HepG2 (cell line): ENCODE data around the gene METTL23. TPM values are rescaled to one million over a fixed set of nuclear protein-coding genes. Genes with fewer than 3 reads are reported as not detected.
A peak's percentile ranks its signal among the peaks of the same experiment; 100 is the strongest.

Experiments
- BHLHE40 ChIP-seq: IDR thresholded peaks from 2 replicates; pipeline ENCODE4 v1.6.1; 2011; ENCODE audit warnings: low read length, improper control_type of control experiment
- FOXA1 ChIP-seq, 2 experiments: fragments of 450-650 bp in 1 of 2; sonication (generic) in 1 of 2; formaldehyde crosslinking in 1 of 2; IDR thresholded peaks; 2 replicates each; pipeline versions ENCODE4 v1.4.0 to v1.6.1; 2016 to 2020; ENCODE audit warnings: missing genetic modification reagents in 1 of 2
- HHEX ChIP-seq: IDR thresholded peaks from 2 replicates; pipeline ENCODE4 v1.6.1; 2016; ENCODE audit warnings: control low read depth
- KLF9 ChIP-seq: IDR thresholded peaks from 2 replicates; pipeline ENCODE4 v1.6.1; 2016; ENCODE audit warnings: low read depth
- MYC ChIP-seq: sonication (generic); formaldehyde crosslinking; IDR thresholded peaks from 2 replicates; pipeline ENCODE4 v1.9.0; 2021; ENCODE audit warnings: missing genetic modification reagents, borderline replicate concordance
- RBM39 ChIP-seq: fragments of 200-400 bp; formaldehyde crosslinking; IDR thresholded peaks from one replicate; pipeline ENCODE4 v1.6.1; 2018; ENCODE audit warnings: antibody characterized with exemption, mild to moderate bottlenecking, low read depth, low read length; ENCODE audit not compliant: poor library complexity, severe bottlenecking
- SRF ChIP-seq: IDR thresholded peaks from 2 replicates; pipeline ENCODE4 v1.6.1; 2011; ENCODE audit warnings: mild to moderate bottlenecking, low read depth, low read length, moderate library complexity
- TARDBP ChIP-seq: sonication (generic); formaldehyde crosslinking; IDR thresholded peaks from 2 replicates; pipeline ENCODE4 v1.8.0; 2022; ENCODE audit warnings: mild to moderate bottlenecking, missing genetic modification reagents
- ZBTB7A ChIP-seq: sonication (generic); formaldehyde crosslinking; IDR thresholded peaks from 2 replicates; pipeline ENCODE4 v1.8.0; 2022; ENCODE audit warnings: mild to moderate bottlenecking, missing genetic modification reagents
- ZNF160 ChIP-seq: sonication (generic); formaldehyde crosslinking; IDR thresholded peaks from 2 replicates; pipeline ENCODE4 v1.8.0; 2022; ENCODE audit warnings: mild to moderate bottlenecking, inconsistent platforms, missing genetic modification reagents
- ZNF235 ChIP-seq: sonication (generic); formaldehyde crosslinking; IDR thresholded peaks from 2 replicates; pipeline ENCODE4 v1.8.1; 2023; ENCODE audit warnings: mild to moderate bottlenecking, missing genetic modification reagents, borderline replicate concordance
- ZNF256 ChIP-seq: sonication (generic); formaldehyde crosslinking; conservative IDR thresholded peaks from 2 replicates; pipeline ENCODE4 v1.4.0; 2020; ENCODE audit warnings: missing genetic modification reagents
- ZNF329 ChIP-seq: sonication (generic); formaldehyde crosslinking; IDR thresholded peaks from 2 replicates; pipeline ENCODE4 v1.9.0; 2021; ENCODE audit warnings: low read depth, mild to moderate bottlenecking, missing genetic modification reagents
- ZNF430 ChIP-seq: sonication (generic); formaldehyde crosslinking; IDR thresholded peaks from 2 replicates; pipeline ENCODE4 v1.9.0; 2021; ENCODE audit warnings: mild to moderate bottlenecking, missing genetic modification reagents
- ZNF567 ChIP-seq: sonication (generic); formaldehyde crosslinking; IDR thresholded peaks from 2 replicates; pipeline ENCODE4 v1.8.1; 2023; ENCODE audit warnings: mild to moderate bottlenecking, missing genetic modification reagents, borderline replicate concordance
- ZNF761 ChIP-seq: sonication (generic); formaldehyde crosslinking; conservative IDR thresholded peaks from 2 replicates; pipeline ENCODE4 v1.4.0; 2020; ENCODE audit warnings: mild to moderate bottlenecking, missing genetic modification reagents
- ZNF790 ChIP-seq: sonication (generic); formaldehyde crosslinking; IDR thresholded peaks from 2 replicates; pipeline ENCODE4 v1.8.0; 2022; ENCODE audit warnings: missing genetic modification reagents, mild to moderate bottlenecking, borderline replicate concordance
- polyA plus RNA-seq, 8 experiments: library from polyadenylated mRNA; depleted of rRNA in 3 of 8; stranded (reverse) in 7 of 8; unstranded in 1 of 8; fragments of >200 nt; fragmentation: Illumina TruSeq in 4 of 8; extraction: Trizol in 4 of 8; gene quantifications; 2 replicates each; pipeline versions ENCODE4 v1.2.1 to v1.2.3, GENCODE V29; 2011 to 2016; ENCODE audit warnings: low read depth in 4 of 8, missing spikeins in 1 of 8, mixed read lengths in 1 of 8; ENCODE audit not compliant: insufficient read depth in 1 of 8
- total RNA-seq, 5 experiments: library from RNA; depleted of rRNA; stranded (reverse); fragments of >200 nt; fragmentation: Illumina TruSeq; extraction: Trizol; gene quantifications; 2 replicates each; pipeline ENCODE4 v1.2.3, GENCODE V29; 2016; ENCODE audit warnings: low read depth in 1 of 5
- TF ChIP-seq, protein P1 (sequence below): IDR thresholded peaks from 2 replicates; pipeline ENCODE4 v1.6.1; 2012; ENCODE audit warnings: low read depth, low read length, improper control_type of control experiment
- TF ChIP-seq, protein P2 (sequence below): sonication (generic); formaldehyde crosslinking; IDR thresholded peaks from 2 replicates; pipeline ENCODE4 v1.4.0; 2020; ENCODE audit warnings: missing genetic modification reagents
- TF ChIP-seq, protein P3 (sequence below): IDR thresholded peaks from 2 replicates; pipeline ENCODE4 v1.6.1; 2016; ENCODE audit warnings: missing compliant biosample characterization, missing genetic modification reagents, borderline replicate concordance
- TF ChIP-seq, protein P4 (sequence below): IDR thresholded peaks from 2 replicates; pipeline ENCODE4 v1.6.1; 2012; ENCODE audit warnings: low read length, improper control_type of control experiment

Gene METTL23
- total and polyA plus RNA-seq, 2 of the 13 experiments (the other 11 are each of a cell fraction or from before 2014, with no cell fraction given): 39.9 to 104 TPM

DNA sequence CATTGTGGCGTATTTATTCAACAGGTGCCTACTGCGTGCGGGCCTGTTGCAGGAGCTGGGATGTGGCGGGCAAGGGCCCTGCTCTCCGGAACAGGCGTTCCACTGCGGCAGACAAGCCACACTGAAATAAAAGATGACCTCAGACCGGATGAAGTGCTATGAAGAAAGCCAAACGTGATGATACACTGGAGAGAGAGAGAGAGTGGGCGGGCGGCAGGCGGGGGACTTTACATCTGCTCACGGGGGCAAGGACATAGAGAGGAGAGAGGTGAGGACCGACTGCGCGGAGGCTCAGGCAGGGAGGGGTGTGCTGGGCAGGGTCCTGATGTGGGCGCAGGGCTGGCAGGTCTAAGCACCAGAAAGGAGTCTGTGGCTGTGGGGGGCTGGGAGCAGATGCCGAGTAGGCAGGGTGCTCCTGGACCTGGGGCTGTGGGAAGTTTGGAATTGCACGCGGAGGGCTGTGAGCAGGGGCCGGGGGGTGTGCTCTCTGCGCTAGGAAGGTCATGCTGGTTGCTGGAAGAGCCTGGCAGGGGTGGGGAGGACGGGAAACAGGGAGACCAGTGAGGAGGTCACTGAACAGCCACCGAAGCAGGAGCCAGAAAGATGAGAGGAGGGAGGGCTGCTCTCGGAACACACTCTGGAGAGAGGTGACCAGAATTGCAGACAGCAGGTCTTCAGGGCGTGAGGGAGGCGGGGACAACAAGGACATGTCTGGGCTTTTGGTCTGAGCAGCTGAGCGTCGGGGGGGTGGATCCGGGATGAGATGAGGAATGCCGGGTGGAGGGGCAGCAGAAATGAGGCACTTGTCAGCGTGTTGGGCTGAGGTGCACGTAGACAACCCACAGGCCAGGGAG lies 25.8 kb upstream of the METTL23 start (continued):
- TF ChIP-seq, protein P1, sequence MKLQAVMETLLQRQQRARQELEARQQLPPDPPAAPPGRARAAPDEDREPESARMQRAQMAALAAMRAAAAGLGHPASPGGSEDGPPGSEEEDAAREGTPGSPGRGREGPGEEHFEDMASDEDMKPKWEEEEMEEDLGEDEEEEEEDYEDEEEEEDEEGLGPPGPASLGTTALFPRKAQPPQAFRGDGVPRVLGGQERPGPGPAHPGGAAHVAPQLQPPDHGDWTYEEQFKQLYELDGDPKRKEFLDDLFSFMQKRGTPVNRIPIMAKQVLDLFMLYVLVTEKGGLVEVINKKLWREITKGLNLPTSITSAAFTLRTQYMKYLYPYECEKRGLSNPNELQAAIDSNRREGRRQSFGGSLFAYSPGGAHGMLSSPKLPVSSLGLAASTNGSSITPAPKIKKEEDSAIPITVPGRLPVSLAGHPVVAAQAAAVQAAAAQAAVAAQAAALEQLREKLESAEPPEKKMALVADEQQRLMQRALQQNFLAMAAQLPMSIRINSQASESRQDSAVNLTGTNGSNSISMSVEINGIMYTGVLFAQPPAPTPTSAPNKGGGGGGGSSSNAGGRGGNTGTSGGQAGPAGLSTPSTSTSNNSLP: peak; percentile 69; the same call in 1 of the 2 replicates
- TF ChIP-seq, protein P2, sequence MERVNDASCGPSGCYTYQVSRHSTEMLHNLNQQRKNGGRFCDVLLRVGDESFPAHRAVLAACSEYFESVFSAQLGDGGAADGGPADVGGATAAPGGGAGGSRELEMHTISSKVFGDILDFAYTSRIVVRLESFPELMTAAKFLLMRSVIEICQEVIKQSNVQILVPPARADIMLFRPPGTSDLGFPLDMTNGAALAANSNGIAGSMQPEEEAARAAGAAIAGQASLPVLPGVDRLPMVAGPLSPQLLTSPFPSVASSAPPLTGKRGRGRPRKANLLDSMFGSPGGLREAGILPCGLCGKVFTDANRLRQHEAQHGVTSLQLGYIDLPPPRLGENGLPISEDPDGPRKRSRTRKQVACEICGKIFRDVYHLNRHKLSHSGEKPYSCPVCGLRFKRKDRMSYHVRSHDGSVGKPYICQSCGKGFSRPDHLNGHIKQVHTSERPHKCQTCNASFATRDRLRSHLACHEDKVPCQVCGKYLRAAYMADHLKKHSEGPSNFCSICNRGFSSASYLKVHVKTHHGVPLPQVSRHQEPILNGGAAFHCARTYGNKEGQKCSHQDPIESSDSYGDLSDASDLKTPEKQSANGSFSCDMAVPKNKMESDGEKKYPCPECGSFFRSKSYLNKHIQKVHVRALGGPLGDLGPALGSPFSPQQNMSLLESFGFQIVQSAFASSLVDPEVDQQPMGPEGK (CRISPR knock-in tag): peak; percentile 85
- TF ChIP-seq MYC: peak; percentile 60
- TF ChIP-seq ZBTB7A: peak; percentile 55; the same call in 1 of the 2 replicates
- TF ChIP-seq ZNF567 (CRISPR knock-in tag): peak; percentile 21; the same call in 1 of the 2 replicates
- 0 out of 2 replicates have a peak, but pooled peaks have one; percentile 73 for TF ChIP-seq KLF9 (CRISPR knock-in tag)
- TF ChIP-seq HHEX (CRISPR knock-in tag): no peak
- no peak for TF ChIP-seq FOXA1 (IDR thresholded peaks at IDR 0.05)
- TF ChIP-seq FOXA1 (CRISPR knock-in tag; IDR thresholded peaks at IDR 0.05): 0 out of 2 replicates have a peak, but pooled peaks have one; percentile 34
- TF ChIP-seq ZNF160 (CRISPR knock-in tag): peak; percentile 67
- no peak; the same call in 1 of the 2 replicates for TF ChIP-seq TARDBP
- no peak for TF ChIP-seq ZNF761
- TF ChIP-seq ZNF256 (CRISPR knock-in tag): no peak
- peak; percentile 67; the same call in 1 of the 2 replicates for TF ChIP-seq ZNF430 (CRISPR knock-in tag)
- TF ChIP-seq, protein P3, sequence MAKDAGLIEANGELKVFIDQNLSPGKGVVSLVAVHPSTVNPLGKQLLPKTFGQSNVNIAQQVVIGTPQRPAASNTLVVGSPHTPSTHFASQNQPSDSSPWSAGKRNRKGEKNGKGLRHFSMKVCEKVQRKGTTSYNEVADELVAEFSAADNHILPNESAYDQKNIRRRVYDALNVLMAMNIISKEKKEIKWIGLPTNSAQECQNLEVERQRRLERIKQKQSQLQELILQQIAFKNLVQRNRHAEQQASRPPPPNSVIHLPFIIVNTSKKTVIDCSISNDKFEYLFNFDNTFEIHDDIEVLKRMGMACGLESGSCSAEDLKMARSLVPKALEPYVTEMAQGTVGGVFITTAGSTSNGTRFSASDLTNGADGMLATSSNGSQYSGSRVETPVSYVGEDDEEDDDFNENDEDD: peak; percentile 54; the same call in 1 of the 2 replicates
- 0 out of 2 replicates have a peak, but pooled peaks have one; percentile 8 for TF ChIP-seq ZNF329 (CRISPR knock-in tag)
- TF ChIP-seq ZNF790 (CRISPR knock-in tag): no peak; the same call in 1 of the 2 replicates
- 0 out of 2 replicates have a peak, but pooled peaks have one; percentile 92 for TF ChIP-seq ZNF235 (CRISPR knock-in tag)
- peak; percentile 92 for TF ChIP-seq BHLHE40
- TF ChIP-seq, protein P4, sequence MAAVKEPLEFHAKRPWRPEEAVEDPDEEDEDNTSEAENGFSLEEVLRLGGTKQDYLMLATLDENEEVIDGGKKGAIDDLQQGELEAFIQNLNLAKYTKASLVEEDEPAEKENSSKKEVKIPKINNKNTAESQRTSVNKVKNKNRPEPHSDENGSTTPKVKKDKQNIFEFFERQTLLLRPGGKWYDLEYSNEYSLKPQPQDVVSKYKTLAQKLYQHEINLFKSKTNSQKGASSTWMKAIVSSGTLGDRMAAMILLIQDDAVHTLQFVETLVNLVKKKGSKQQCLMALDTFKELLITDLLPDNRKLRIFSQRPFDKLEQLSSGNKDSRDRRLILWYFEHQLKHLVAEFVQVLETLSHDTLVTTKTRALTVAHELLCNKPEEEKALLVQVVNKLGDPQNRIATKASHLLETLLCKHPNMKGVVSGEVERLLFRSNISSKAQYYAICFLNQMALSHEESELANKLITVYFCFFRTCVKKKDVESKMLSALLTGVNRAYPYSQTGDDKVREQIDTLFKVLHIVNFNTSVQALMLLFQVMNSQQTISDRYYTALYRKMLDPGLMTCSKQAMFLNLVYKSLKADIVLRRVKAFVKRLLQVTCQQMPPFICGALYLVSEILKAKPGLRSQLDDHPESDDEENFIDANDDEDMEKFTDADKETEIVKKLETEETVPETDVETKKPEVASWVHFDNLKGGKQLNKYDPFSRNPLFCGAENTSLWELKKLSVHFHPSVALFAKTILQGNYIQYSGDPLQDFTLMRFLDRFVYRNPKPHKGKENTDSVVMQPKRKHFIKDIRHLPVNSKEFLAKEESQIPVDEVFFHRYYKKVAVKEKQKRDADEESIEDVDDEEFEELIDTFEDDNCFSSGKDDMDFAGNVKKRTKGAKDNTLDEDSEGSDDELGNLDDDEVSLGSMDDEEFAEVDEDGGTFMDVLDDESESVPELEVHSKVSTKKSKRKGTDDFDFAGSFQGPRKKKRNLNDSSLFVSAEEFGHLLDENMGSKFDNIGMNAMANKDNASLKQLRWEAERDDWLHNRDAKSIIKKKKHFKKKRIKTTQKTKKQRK: no peak
- peak; percentile 43 for TF ChIP-seq RBM39
- TF ChIP-seq SRF: no peak
